ENCODE results near the gene THSD7A. TPM values are rescaled to one million over a fixed set of nuclear protein-coding genes. Genes with fewer than 3 reads are reported as not detected.

Gene THSD7A
- total RNA-seq, 1 donor: 0.43 TPM

- no peak for TF ChIP-seq CTCF (IDR thresholded peaks at IDR 0.05; ENCODE audit: insufficient read depth, low read depth, low read length)
- H3K4me3 ChIP-seq (ENCODE audit: low read depth, low read length): no peak overlapping the region
- DNase-seq (ENCODE audit: low read depth): no peak
Observed at GRCh38 chr7:11369696-11370095, 462.3 kb downstream of the THSD7A start.

DNA sequence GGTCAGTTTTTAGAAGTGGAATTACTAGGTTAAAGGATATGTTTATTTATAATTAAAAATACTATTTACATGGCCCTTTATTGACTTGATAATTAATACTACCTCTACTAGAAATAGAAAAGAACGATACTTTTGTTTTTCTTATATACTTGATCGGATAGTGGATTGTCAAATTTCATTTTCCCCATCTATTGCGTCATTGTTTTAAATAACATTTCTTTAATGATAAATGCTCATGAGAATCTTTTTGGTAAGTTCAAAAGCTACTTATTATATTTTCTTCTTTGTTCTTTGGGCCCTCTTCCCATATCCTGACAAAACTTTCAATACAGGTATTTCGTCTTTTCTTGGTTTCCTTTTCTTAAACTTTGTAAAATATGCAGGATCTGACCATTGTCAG, 465.9 kb downstream of the THSD7A start:
- DNase-seq (ENCODE audit: low read depth): no peak
- TF ChIP-seq CTCF (IDR thresholded peaks at IDR 0.05; ENCODE audit: insufficient read depth, low read depth, low read length): no peak
- H3K4me3 ChIP-seq (ENCODE audit: low read depth, low read length): no peak overlapping the region

- no peak for TF ChIP-seq CTCF (IDR thresholded peaks at IDR 0.05; ENCODE audit: insufficient read depth, low read depth, low read length)
- H3K4me3 ChIP-seq (ENCODE audit: low read depth, low read length): no peak overlapping the region
Observed at GRCh38 chr7:11358637-11359036, 473.4 kb downstream of the THSD7A start.

DNA sequence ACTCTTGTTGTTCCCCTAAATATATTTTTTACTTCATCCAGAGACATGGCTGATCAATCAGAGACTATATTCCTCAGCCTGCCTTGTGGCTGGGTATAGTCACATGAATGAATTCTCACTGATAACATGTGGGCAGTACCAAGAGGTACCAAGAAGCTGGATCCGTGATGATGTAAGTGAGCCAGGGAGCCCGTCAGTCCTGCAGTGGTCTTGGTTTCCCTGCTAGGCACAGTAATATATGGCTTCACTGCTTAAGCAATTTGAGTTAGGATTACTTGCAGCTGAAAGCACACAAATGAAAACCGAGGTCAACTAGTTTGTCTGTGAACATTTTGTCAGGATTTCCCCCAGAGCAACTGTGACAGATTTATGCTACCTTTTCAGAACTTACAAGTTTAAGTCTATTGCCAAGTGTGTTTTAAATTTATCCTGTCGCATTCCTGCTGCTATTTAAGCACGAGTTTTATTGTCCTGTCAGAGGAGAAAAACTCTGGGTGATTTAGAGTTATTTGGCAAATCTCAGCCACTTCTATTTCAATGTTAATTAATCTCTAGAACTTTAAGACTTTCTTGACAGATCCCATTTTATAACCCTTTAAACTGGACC, 476.5 kb downstream of the THSD7A start:
- no peak for TF ChIP-seq CTCF (IDR thresholded peaks at IDR 0.05; ENCODE audit: insufficient read depth, low read depth, low read length)
- DNase-seq (ENCODE audit: low read depth): peak; percentile 32
- H3K4me3 ChIP-seq (ENCODE audit: low read depth, low read length): no peak overlapping the region

More at GRCh38 chr7:11358637-11359036, 473.4 kb downstream of the THSD7A start:
- DNase-seq (ENCODE audit: low read depth): peak; percentile 24

DNA sequence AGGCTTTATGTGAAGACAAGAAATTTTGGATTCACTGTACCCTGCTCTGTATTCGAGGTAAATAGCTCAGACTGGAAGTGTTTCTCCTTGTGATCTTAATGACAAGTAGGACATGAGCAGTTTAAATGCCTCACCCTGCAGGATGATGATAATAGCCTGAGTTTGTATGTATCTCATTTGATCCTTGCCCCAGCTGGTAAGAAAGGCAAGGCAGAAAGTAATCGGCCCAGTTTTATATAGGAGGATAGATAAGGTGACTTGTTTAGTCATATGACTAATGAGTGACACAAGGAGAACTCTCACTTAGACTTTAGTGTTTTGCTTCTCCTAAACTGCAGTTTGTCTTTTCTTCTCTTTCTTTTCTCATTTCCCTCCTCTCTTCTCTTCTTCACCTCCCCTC, 485.7 kb downstream of the THSD7A start:
- H3K4me3 ChIP-seq (ENCODE audit: low read depth, low read length): no peak overlapping the region
- TF ChIP-seq CTCF (IDR thresholded peaks at IDR 0.05; ENCODE audit: insufficient read depth, low read depth, low read length): no peak
- no peak for DNase-seq (ENCODE audit: low read depth)

GRCh38 chr7:11345621-11346020, 486.4 kb downstream of the THSD7A start:
- DNase-seq (ENCODE audit: low read depth): no peak
- no peak for TF ChIP-seq CTCF (IDR thresholded peaks at IDR 0.05; ENCODE audit: insufficient read depth, low read depth, low read length)
- H3K4me3 ChIP-seq (ENCODE audit: low read depth, low read length): no peak overlapping the region

DNA sequence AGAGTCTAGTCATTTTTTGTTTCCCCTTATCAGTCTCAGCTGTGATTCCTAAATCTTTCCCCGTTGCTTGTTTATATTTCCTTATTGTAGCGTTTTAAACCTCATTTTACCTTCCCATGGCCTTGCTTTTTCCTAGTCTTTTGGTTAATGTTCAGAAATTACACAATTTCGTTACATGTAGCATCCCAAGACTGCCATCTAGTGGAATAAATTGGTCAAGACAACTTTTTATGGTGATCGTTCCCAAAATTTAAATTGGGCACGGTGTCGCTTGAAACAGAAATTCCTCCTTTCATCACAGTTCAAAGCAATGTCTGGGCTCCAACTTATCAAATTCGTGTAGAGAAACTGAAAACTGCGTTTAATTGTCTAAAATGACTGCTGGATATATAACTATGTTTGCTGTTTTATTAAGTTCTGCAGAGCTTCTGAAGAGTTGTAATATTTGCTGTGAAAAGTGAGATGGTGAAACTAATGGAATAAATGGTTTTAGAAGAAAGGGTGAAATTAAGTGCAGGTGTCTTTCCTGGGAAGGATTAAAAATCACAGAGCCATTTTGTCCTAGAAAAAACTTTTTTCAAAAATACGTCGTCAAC, 488.1 kb downstream of the THSD7A start:
- peak; percentile 47 for DNase-seq (ENCODE audit: low read depth)
- H3K4me3 ChIP-seq (ENCODE audit: low read depth, low read length): no peak overlapping the region
- TF ChIP-seq CTCF (IDR thresholded peaks at IDR 0.05; ENCODE audit: insufficient read depth, low read depth, low read length): peak; percentile 75

Measured in fibroblast of villous mesenchyme (primary cell).